HG02852 (cell line): ENCODE measurements around the gene TIAM2.

Experiments
- ATAC-seq: cut with Tn5 transposase; IDR thresholded peaks from one replicate; pipeline ENCODE4 v1.9.1; 2021; ENCODE audit warnings: mild to moderate bottlenecking, moderate library complexity; ENCODE audit not compliant: unreplicated experiment

Gene TIAM2

DNA sequence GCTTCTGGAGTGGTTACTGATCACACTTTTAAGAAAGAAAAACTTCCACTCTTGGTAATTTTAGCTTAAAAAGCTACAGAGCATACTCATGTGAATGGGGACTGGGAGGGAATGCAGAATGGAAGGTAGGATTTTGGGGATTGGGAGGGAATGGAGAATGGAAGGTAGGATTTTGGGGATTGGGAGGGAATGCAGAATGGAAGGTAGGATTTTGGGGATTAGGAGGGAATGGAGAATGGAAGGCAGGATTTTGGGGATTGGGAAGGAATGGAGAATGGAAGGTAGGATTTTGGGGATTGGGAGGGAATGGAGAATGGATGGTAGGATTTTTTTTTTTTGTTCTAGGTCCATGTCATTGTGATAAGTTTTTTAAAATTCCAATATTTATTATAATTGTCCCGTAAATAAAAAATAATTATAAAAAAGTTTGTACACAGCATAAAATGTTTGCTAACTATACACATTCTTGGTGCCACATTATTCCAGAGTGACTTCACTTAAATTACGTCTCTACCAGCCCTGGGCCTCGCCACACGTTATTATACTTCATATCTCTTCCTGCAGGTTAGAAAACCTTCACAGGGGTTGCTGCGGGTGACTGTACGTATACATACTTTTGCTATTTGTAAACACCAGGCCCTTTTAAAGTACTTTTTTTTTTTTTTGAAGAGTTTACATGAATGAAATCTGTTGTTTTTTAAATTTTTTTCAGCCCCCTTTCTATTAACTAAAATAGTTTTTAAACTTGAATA lies 127.3 kb downstream of the TIAM2 start:
- ATAC-seq = no peak

DNA sequence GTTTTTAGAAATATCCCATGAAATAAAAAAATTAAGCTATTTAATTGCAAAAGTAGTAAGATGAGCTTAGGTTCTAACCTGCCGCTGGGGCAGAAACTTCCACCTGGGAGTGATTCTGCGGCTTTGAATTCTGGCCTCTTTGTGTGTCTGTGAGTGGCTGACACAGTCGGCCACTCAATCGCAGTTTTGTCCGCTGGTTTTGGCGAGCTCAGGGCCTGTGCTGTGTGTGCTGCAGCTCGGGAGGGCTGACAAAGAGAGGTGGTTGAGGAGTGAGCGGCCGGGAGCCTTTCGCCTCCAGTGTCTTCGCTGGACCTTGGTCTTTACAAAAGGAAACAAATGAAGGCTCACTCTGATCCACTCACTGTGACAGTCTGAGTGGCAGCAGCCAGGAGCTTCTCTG lies 128.4 kb downstream of the TIAM2 start:
- ATAC-seq = no peak

GRCh38 chr6:155125906-155126305 lies 130.8 kb downstream of the TIAM2 start:
- no peak for ATAC-seq

DNA sequence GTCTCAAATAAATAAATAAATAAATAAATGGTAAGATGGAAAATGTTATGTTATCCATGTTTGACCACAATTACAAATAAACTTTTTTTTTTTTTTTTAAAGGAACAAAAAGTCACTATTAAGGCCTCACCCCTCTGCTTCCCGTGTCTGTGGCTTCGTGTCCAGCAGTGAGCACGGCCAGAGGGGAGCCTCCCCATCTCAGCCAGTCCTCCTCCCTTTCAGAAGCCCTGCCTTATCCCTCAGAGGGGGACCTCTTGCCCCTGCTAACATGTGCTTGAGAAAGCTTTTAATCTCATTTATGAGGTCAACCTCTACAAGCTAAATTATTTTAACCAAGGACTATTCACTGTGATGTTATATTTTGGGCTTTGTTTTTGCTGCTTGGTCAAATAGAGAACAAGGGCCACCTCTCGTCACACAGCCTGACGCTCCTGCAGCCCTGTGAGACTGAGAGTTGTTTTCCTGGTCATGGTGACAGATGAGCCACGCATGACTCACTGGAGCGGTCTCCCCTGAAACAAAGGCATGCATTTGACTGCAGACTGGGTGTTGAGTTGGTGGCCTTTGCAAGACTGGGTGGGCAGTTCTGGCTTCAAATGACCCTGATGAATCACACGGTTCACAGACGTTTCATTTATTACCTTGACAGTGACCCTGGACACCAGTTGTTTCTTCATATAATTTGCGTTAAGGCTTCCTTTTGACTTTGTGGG lies 131.8 kb downstream of the TIAM2 start:
- peak; percentile 64 for ATAC-seq

DNA sequence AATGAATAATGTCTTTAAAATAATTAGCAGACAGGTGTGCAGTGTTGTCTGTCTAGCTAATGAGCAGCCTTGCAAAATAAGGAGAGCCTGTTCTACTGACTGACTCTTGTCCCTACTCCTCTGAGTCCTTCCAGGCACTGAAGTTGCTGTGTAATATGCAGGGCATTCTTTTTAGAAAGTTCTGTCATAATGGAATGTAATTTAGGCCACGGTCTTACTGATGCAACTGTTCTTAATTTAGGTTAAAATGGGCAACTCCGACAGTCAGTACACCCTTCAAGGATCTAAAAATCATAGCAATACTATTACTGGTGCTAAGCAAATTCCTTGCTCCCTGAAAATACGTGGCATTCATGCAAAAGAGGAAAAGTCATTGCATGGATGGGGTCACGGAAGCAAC lies 133.9 kb downstream of the TIAM2 start:
- ATAC-seq = no peak

DNA sequence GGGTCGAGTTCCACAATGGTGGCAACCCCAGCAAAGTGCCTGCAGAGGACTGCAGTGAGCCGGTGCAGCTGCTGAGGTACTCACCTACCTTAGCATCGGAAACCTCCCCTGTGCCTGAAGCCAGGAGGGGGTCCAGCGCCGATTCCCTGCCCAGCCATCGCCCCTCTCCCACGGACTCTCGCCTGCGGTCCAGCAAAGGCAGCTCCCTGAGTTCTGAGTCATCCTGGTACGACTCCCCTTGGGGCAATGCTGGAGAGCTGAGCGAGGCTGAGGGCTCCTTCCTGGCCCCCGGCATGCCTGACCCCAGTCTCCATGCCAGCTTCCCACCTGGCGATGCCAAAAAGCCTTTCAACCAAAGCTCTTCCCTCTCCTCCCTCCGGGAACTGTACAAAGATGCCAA lies 134.6 kb downstream of the TIAM2 start:
- no peak for ATAC-seq

GRCh38 chr6:155130161-155130853 lies 135.2 kb downstream of the TIAM2 start:
- no peak for ATAC-seq

GRCh38 chr6:155132617-155133016 lies 137.5 kb downstream of the TIAM2 start:
- no peak for ATAC-seq

DNA sequence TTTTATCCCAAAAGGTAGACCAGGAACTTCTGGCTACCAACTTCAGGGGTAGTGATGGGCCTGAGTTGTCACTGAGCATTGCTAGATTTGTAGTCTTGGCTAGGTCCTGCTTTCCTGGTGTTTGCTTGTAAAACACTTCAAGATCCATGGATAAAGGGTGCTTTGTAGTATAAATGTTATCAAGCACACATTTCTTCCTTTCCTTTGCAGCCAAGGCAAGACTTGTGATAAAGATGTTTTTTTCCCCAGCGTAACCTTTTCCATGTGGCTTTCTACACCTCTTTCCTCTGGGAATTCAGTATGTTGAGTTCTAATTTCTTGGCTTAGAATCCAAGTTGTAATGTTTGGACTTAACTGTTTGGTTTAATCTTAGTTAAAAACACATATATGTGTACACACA lies 145.9 kb downstream of the TIAM2 start:
- no peak for ATAC-seq

GRCh38 chr6:155141512-155141911 lies 146.4 kb downstream of the TIAM2 start:
- ATAC-seq = no peak

DNA sequence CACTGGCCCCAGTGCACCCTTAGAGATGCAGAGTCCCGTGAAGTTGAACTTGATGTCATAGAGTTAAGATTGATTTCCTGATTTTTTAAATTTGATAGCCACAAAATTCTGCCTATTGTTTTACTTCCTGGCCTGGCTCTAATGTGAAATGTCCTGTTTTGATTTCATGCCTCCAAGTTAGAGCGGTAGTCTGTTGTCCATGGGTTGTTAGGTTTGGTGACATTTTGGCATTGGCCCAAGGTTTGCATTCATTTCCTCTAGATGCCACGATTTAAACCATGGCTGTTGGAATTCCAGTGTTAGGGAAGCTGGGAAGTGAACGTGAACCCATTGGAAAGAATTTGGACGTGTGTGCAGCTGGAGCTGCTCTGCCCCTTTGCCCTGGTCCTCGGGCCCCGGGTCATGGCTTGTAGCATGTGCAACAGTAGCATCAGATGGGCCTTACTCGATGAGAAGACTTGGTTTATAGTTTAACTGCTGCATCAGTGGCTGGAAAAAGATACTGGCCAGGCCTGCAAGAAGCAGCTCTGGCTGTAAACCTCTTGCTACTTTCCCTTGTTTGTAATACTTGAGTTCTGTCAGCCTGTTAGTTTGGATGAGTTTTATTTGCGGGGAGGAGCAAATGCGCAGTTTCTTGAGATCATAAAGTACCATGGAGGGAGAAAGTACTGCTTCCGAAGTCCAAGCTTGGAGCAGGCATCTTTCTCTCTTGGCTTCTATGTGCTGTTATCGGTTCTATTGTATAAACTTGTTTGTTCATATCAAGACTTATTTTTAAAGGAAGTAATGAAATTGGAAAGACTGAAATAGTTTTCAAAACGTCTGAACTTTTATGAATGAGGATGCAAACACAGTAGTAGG lies 147.3 kb downstream of the TIAM2 start:
- no peak for ATAC-seq

DNA sequence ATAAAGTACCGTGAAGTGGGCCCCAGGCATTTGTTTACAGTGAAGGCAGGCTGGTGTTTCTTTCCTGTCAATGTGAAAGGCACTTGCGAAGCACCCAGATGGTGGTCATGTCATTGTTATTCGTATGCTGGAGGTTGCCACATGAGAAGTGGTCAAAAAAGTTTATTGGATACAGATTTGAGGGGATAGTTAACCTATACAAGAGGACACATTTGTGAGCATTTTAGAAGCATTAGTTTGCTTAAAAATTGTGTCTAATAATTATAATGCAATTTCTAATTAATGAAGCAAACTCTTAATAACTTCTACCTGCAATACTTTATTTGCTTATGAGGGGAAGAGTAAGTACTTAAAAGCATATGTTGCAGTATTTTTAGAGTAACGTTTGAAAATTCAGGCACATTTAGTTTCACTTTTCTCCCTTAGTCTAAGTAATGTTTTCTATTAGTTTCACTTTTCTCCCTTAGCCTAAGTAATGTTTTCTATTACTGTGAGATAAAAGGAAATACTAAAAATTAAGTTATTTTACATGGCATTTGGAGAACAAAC lies 148.0 kb downstream of the TIAM2 start:
- peak; percentile 48 for ATAC-seq

DNA sequence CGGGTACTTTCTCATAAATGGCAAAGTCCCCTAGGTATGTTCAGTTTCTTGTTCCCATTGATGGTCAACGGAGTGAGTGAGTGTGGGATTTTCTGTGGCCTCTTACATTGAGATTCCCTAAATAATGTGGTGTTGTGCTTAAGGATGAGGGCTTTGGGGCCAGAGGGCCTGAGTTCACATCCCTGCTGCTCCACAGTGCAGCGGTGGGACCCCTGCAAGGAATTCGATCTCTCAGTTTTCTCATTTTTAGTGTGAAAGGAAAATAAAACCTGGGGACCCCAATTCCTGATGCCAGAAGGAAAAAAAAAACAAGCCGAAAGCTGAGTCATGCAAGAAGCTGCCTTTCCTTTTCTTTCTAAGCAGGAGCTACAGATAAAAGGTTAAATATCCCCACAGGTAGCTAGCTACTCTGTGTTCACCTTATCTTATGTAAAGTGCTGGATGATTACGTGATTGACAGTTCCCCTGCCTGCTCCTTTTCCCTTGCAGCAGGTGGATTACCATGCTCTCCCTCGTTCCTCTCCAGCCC lies 148.5 kb downstream of the TIAM2 start:
- no peak for ATAC-seq

DNA sequence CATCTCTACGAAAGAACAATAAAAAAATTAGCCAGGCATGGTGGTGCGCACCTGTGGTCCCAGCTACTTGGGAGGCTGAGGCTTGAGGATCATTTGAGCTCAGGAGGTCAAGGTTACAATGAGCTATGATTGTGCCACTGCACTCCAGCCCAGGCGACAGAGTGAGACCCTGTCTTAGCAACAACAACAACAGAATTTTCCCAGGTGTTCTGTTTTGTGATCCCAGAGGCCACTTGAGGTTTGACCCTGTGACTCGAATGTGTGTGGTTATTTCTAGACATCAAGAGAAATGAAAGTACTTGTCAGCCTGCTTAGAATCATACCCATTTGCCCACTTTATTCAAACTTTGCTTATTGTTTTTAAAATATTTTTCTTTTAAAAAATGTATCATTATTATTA lies 151.1 kb downstream of the TIAM2 start:
- ATAC-seq = no peak

DNA sequence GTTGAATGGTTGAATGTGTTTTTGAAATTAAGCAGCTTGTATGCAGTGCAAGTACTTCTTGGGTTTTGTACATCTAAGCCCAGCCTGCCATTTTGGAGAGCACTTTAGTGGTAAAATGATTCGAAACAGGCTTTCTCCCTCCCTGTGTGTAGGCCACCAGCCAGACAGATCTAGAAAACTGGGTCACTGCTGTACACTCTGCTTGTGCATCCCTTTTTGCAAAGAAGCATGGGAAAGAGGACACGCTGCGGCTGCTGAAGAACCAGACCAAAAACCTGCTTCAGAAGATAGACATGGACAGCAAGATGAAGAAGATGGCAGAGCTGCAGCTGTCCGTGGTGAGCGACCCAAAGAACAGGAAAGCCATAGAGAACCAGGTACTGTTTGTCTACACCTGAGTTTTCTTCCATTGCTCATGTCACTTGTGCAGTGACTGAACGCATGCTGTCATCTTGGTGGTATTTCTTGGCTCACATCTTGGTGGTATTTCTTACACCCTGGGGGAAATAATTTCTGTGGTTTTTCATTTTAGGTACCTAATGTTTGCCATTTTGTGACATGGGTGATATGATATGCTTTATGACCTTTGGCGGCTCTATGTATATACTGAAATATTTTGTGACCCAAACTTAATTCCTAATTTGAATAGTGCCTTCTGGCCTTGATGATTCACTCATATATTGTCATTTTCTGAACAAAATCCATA lies 153.0 kb downstream of the TIAM2 start:
- ATAC-seq = no peak

DNA sequence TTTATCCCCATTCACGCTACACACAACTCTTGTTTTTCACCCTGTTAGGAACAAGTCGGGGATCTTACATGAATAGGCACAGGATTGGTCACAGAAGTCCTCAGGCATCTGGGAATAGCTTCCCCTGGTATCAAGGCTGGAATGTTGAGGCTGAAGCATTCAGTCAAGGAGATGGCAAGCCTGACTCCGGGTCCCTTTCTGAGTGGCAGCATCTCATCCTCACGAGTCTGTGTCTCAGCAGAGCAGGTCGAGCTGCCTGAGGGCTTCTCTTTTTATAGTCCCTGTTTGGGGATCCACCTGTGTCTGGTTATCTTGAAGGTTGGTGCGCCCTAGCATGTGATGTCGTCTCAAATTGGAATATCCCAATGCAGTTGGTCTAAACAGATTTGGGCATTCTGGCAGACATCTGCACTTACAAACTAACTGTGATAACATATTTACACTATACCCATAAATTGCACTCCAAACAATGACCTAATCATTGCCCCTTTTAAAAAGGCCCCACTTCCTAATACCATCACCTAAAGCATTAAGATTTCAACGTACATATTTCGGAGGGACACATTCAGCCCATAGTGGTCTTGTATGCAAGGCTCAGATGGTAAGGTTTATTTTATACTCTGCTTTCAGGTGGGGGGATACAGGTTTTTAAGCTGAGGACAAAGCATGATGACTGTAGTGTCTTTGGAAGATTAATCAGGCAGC lies 156.0 kb downstream of the TIAM2 start:
- no peak for ATAC-seq

DNA sequence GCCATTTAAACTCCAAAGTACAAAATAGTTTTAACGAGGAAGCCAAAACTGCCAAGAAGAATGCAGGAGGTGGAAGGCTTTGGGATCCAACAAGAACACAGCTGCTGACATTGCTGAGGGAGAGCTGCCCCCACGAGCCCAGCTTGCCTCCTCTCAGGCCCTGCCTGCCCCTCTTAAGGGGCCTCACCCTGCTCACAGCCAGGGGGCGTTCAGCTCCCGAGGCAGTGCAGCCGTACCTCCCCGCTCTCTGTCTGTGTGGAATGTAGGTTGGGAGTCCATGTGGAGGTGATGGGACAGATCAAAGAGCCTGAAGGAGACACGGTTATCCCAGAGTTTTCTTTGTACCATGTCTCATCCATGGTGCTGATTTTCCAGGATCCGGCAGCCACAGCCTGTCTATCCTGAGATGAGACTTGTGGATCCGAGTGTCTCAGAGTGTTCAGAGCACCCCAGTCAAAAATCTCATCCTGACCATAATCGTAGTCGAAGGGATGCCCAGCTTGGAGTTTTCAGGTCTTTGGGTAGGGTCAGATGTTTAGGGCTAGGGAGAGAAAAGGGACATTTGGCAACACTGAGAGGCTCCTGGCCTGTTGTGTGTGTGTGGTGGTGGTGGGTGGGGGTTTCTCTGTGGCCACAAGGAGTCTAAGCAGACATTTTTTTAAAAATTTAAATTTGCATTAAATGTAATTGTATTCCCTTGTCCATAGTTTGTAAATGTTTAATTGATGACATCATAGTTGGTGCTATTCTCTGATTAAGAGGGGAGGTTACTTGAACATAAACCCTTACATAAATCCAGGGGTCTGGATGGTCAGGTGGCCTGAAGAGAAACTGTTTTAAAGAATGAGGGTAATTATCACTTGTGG lies 157.3 kb downstream of the TIAM2 start:
- ATAC-seq = no peak

GRCh38 chr6:155154158-155154830 lies 159.2 kb downstream of the TIAM2 start:
- ATAC-seq = no peak
